Measurements from ENCODE around the gene SEPTIN12. TPM values are rescaled to one million over a fixed set of nuclear protein-coding genes. Genes with fewer than 3 reads are reported as not detected.

The SEPTIN12 gene
- total and polyA plus RNA-seq, 4 donors: not detected

GRCh38 chr16:4798456-4798855 lies 10.3 kb upstream of the SEPTIN12 start (continued):
- TF ChIP-seq REST (IDR thresholded peaks at IDR 0.05): no peak

- 96% methylated on average over 22 of the region's 22 CpGs for WGBS
- no peak overlapping the region for H3K4me3 ChIP-seq (ENCODE audit: low read depth in 1 of 3, low read length in 3 of 3)
- peaks cover 0 to 20% (median 7%) of the 10 kb centered on the region in 4 donors for H3K36me3 ChIP-seq (ENCODE audit: control insufficient read depth in 4 of 4, insufficient read depth in 3 of 4, low read depth in 1 of 4, low read length in 3 of 4)
- DNase-seq (ENCODE audit: low spot score): no peak
- no peak overlapping the region for H3K9ac ChIP-seq (ENCODE audit: low read depth in 1 of 2, low read length in 2 of 2)
- H3K4me1 ChIP-seq (ENCODE audit: control insufficient read depth in 4 of 4, insufficient read depth in 4 of 4, low read length in 3 of 4): peaks cover 0 to 19% (median 9%) of the 10 kb centered on the region in 4 donors
- H3K9me3 ChIP-seq (ENCODE audit: control insufficient read depth in 4 of 4, low read length in 3 of 4): no peaks in the 10 kb centered on the region
- no peak overlapping the region for H3K27ac ChIP-seq (ENCODE audit: low read depth in 1 of 2, low read length in 2 of 2)
- no peaks in the 10 kb centered on the region for H3K27me3 ChIP-seq (ENCODE audit: control insufficient read depth in 4 of 4, insufficient read depth in 4 of 4, low read length in 3 of 4)
- TF ChIP-seq GABPA (IDR thresholded peaks at IDR 0.05 in 1 of 2, conservative IDR thresholded peaks at IDR 0.05 in 1 of 2): no peak
- no peak for TF ChIP-seq FOXA2 (IDR thresholded peaks at IDR 0.05)
- TF ChIP-seq JUND (IDR thresholded peaks at IDR 0.05): no peak
- no peak for TF ChIP-seq ZBTB33 (IDR thresholded peaks at IDR 0.05)
- TF ChIP-seq ATF3 (IDR thresholded peaks at IDR 0.05): no peak
- no peak for TF ChIP-seq HNF4G (IDR thresholded peaks at IDR 0.05)
These were observed 9.7 kb upstream of the SEPTIN12 start for GRCh38 chr16:4797805-4798252.

- no peak overlapping the region for H3K9ac ChIP-seq (ENCODE audit: low read depth in 1 of 2, low read length in 2 of 2)
- H3K4me3 ChIP-seq (ENCODE audit: low read depth in 1 of 3, low read length in 3 of 3): no peak overlapping the region
- peaks cover 0 to 20% (median 7%) of the 10 kb centered on the region in 4 donors for H3K36me3 ChIP-seq (ENCODE audit: control insufficient read depth in 4 of 4, insufficient read depth in 3 of 4, low read depth in 1 of 4, low read length in 3 of 4)
- no peaks in the 10 kb centered on the region for H3K27me3 ChIP-seq (ENCODE audit: control insufficient read depth in 4 of 4, insufficient read depth in 4 of 4, low read length in 3 of 4)
- no peaks in the 10 kb centered on the region for H3K9me3 ChIP-seq (ENCODE audit: control insufficient read depth in 4 of 4, low read length in 3 of 4)
- H3K27ac ChIP-seq (ENCODE audit: low read depth in 1 of 2, low read length in 2 of 2): no peak overlapping the region
- DNase-seq (ENCODE audit: low spot score): no peak
- WGBS: 89% methylated on average over 21 of the region's 21 CpGs
- peaks cover 0 to 19% (median 9%) of the 10 kb centered on the region in 4 donors for H3K4me1 ChIP-seq (ENCODE audit: control insufficient read depth in 4 of 4, insufficient read depth in 4 of 4, low read length in 3 of 4)
- no peak for TF ChIP-seq RXRA (IDR thresholded peaks at IDR 0.05)
- no peak for TF ChIP-seq NR2F2 (IDR thresholded peaks at IDR 0.05)
- no peak for TF ChIP-seq ZBTB33 (IDR thresholded peaks at IDR 0.05)
- TF ChIP-seq FOXA1 (IDR thresholded peaks at IDR 0.05): no peak
- no peak for TF ChIP-seq FOXA2 (IDR thresholded peaks at IDR 0.05)
- no peak for TF ChIP-seq ATF3 (IDR thresholded peaks at IDR 0.05)
- no peak for TF ChIP-seq MAX (IDR thresholded peaks at IDR 0.05)
- TF ChIP-seq SP1 (IDR thresholded peaks at IDR 0.05): no peak
- no peak for TF ChIP-seq JUND (IDR thresholded peaks at IDR 0.05)
- TF ChIP-seq RAD21 (IDR thresholded peaks at IDR 0.05): no peak
- TF ChIP-seq CTCF (IDR thresholded peaks at IDR 0.05; ENCODE audit: low read depth, low read length, missing input control): no peak
These were observed 9.0 kb upstream of the SEPTIN12 start for GRCh38 chr16:4796982-4797804.
